SU-DHL-6 (cell line): ENCODE data around the gene TNNI2.

Experiments used
- H2AFZ ChIP-seq: fragments of 200-600 bp; sonication (generic); 2 replicates; pipeline ENCODE4 v1.6.1; 2014; ENCODE audit warnings: low read depth, mild to moderate bottlenecking, moderate library complexity, mixed read lengths, antibody characterized with exemption, low read length; ENCODE audit not compliant: severe bottlenecking
- H3F3A ChIP-seq: fragments of 200-600 bp; shearing (Covaris generic); 2 replicates; pipeline ENCODE4 v1.6.0; 2016; ENCODE audit warnings: antibody characterized with exemption, mild to moderate bottlenecking; ENCODE audit not compliant: insufficient read depth
- H3K27ac ChIP-seq: fragments of 200-600 bp; sonication (generic); 2 replicates; pipeline ENCODE4 v1.5.1; 2016; ENCODE audit warnings: low read depth, mild to moderate bottlenecking, low read length, moderate library complexity, mixed read lengths
- H3K27me3 ChIP-seq: fragments of 200-600 bp; sonication (generic), shearing (Covaris generic); 2 replicates; pipeline ENCODE4 v1.6.0; 2014; ENCODE audit warnings: mild to moderate bottlenecking, low read length
- H3K36me3 ChIP-seq: fragments of 200-600 bp; sonication (generic); 2 replicates; pipeline ENCODE4 v1.6.1; 2014; ENCODE audit warnings: mild to moderate bottlenecking, low read length, mixed read lengths
- H3K4me2 ChIP-seq: fragments of 300-600, 200-600 bp; shearing (Covaris generic), sonication (generic); 2 replicates; pipeline ENCODE4 v1.6.0; 2014; ENCODE audit warnings: low read length, low read depth, mild to moderate bottlenecking; ENCODE audit not compliant: poor library complexity, severe bottlenecking
- H3K4me3 ChIP-seq: fragments of 200-600 bp; sonication (generic); 2 replicates; pipeline ENCODE4 v1.5.1; 2014; ENCODE audit warnings: antibody characterized with exemption, low read length, mild to moderate bottlenecking, mixed read lengths; ENCODE audit not compliant: insufficient read depth, poor library complexity, severe bottlenecking
- H3K79me2 ChIP-seq: fragments of 200-600 bp; sonication (generic); 2 replicates; pipeline ENCODE4 v1.6.1; 2014; ENCODE audit warnings: mild to moderate bottlenecking, low read length, moderate library complexity; ENCODE audit not compliant: insufficient read depth
- H3K9ac ChIP-seq: fragments of 200-600 bp; sonication (generic); 2 replicates; pipeline ENCODE4 v1.7.0; 2014; ENCODE audit warnings: mild to moderate bottlenecking, low read length
- H3K9me2 ChIP-seq: fragments of 200-600 bp; sonication (generic); replicated peaks from 2 replicates; pipeline ENCODE4 v1.6.1; 2014; ENCODE audit warnings: low read length; ENCODE audit not compliant: insufficient read depth
- H3K9me3 ChIP-seq: fragments of 200-600 bp; sonication (generic); 2 replicates; pipeline ENCODE4 v1.6.1; 2014; ENCODE audit warnings: low read length, mixed read lengths; ENCODE audit not compliant: insufficient read depth
- H4K20me1 ChIP-seq: fragments of 200-600 bp; sonication (generic); 2 replicates; pipeline ENCODE4 v1.6.1; 2014; ENCODE audit warnings: low read depth, mild to moderate bottlenecking, antibody characterized with exemption, low read length, moderate library complexity, mixed read lengths
- EZH2phosphoT487 ChIP-seq: fragments of 200-600 bp; sonication (generic), shearing (Covaris generic); conservative IDR thresholded peaks from 2 replicates; pipeline ENCODE4 v1.6.1; 2018; ENCODE audit warnings: mild to moderate bottlenecking, antibody characterized with exemption, low read length, moderate library complexity, mixed read lengths
- TF ChIP-seq, protein P1 (sequence below): fragments of 200-600 bp; sonication (generic); IDR thresholded peaks from one replicate; pipeline ENCODE4 v1.5.1; 2017; ENCODE audit warnings: antibody characterized with exemption, mild to moderate bottlenecking, low read length, moderate library complexity; ENCODE audit not compliant: insufficient read depth, poor library complexity, severe bottlenecking

TNNI2 gene

DNA sequence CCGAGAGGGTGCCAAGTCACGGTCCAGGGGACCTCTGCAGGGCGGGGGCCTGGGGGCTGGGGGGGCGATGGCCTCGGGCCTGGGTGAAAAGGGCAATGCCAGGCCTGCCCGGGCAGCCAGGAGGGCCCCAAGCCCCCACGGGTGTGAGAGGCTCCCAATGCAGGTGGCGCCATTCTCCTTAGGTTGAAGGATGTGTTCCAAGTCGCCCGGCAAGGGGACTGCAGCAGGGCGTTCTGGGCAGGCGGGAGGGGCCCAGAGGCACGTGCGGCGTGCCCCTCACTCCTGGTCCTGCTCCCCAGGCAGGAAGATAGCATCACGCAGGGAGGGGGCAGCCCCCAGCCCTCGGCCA, 730 bp upstream of the TNNI2 start:
- H4K20me1 ChIP-seq: no peaks in the 10 kb centered on the region
- H3K27me3 ChIP-seq: no peaks in the 10 kb centered on the region
- no peak overlapping the region for H3K4me2 ChIP-seq
- H3K36me3 ChIP-seq: no peaks in the 10 kb centered on the region
- H3K9me3 ChIP-seq: no peaks in the 10 kb centered on the region
- no peak overlapping the region; the same call in 1 of the 2 replicates for H3K9ac ChIP-seq
- H3K27ac ChIP-seq: no peak overlapping the region
- TF ChIP-seq EZH2phosphoT487: no peak
- TF ChIP-seq, protein P1, sequence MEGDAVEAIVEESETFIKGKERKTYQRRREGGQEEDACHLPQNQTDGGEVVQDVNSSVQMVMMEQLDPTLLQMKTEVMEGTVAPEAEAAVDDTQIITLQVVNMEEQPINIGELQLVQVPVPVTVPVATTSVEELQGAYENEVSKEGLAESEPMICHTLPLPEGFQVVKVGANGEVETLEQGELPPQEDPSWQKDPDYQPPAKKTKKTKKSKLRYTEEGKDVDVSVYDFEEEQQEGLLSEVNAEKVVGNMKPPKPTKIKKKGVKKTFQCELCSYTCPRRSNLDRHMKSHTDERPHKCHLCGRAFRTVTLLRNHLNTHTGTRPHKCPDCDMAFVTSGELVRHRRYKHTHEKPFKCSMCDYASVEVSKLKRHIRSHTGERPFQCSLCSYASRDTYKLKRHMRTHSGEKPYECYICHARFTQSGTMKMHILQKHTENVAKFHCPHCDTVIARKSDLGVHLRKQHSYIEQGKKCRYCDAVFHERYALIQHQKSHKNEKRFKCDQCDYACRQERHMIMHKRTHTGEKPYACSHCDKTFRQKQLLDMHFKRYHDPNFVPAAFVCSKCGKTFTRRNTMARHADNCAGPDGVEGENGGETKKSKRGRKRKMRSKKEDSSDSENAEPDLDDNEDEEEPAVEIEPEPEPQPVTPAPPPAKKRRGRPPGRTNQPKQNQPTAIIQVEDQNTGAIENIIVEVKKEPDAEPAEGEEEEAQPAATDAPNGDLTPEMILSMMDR: no peak
- no peaks in the 10 kb centered on the region for H3K79me2 ChIP-seq
- H2AFZ ChIP-seq: no peak overlapping the region
- H3K9me2 ChIP-seq: no peaks in the 10 kb centered on the region
- H3K4me3 ChIP-seq: no peak overlapping the region
- no peaks in the 10 kb centered on the region for H3F3A ChIP-seq

DNA sequence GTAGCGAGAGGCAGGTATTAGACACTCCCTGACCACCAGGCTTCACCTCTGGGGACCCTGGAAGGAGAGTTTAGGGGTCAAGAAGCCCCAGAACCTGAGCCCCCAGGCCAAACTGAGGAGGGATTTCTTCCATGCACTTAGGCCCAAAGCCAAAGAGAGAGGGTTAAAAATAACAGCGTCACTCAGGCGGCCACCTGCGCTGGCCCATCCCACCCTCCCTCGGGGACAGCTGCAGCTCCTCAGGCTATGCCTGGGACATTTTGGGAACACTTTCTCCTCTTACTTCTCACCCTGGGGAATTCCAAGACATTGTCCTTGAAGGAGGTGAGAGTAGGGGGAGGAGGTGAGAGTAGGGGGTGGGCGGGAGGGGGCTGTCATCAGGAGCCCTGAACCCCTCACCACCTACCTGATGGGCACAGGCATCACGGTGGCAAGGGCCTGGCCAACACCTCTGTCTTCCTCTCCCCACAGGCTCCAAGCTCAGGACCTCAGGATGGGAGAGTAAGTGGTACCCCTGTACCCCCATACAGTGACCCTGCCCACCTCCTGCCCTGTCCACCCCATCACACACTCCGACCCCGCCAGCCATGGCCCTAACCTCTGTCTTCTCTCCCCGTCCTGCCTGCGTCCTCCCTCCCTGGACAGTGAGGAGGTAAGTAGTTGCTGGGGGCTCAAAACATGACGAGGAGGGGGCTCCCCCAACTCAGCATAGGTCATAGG, 583 bp downstream of the TNNI2 start:
- Histone ChIP-seq H3K79me2 (no peaks in the 10 kb centered on the region), H4K20me1 (no peaks in the 10 kb centered on the region), H3K9me3 (no peaks in the 10 kb centered on the region), H3K36me3 (no peaks in the 10 kb centered on the region), H3K27me3 (no peaks in the 10 kb centered on the region), H3K27ac (peak overlapping the region; percentile 64; the same call in 1 of the 2 replicates), H3F3A (no peaks in the 10 kb centered on the region), H3K9ac (no peak overlapping the region), H3K9me2 (no peaks in the 10 kb centered on the region), H3K4me2 (peak overlapping the region; percentile 32), H3K4me3 (no peak overlapping the region), H2AFZ (no peak overlapping the region)
- TF ChIP-seq, protein P1: no peak
- TF ChIP-seq EZH2phosphoT487: no peak

DNA sequence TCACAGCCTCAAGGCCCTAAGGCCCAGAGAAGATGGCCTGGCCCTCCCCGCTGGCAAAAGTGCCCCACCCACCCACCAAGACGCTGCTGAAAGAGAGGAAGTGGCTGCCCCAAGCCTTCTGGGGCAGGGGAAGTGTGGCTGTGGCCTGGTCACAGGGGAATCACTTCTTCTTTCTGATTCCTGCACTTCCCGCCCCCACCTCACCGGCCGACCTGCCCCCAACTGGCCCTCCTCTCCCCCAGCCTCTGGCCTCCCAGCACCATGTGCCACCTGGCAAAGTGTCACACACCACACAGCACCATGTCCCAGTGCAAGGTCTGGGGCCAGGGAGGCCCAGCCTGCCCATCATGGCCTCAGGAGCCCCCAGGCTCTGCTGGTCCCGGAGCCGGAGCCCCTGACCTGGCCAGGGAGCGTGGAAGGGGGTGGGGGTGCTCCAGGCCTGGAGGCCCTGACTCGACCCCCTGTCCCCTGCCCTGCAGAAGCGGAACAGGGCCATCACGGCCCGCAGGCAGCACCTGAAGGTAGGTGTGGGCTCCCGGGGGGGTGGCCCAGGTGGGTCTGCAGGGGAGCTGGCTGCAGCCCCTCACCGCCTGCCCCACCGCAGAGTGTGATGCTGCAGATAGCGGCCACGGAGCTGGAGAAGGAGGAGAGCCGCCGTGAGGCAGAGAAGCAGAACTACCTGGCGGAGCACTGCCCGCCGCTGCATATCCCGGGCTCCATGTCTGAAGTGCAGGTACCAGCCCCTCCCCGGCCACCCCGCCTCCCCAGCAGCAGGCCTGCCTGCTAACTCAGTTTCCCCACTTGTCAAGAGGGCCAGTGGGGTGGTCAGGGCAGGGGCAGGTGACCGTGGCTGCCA, 1.4 kb downstream of the TNNI2 start:
- Histone ChIP-seq H3K79me2 (no peaks in the 10 kb centered on the region), H3K27me3 (no peaks in the 10 kb centered on the region), H3K9ac (peak overlapping the region; percentile 31), H3K9me3 (no peaks in the 10 kb centered on the region), H4K20me1 (no peaks in the 10 kb centered on the region), H3K4me3 (no peak overlapping the region), H3K36me3 (no peaks in the 10 kb centered on the region), H3K27ac (peak overlapping the region; percentile 64), H3K9me2 (no peaks in the 10 kb centered on the region), H3F3A (no peaks in the 10 kb centered on the region), H2AFZ (no peak overlapping the region), H3K4me2 (peak overlapping the region; percentile 32)
- TF ChIP-seq, protein P1: peak; percentile 12
- no peak for TF ChIP-seq EZH2phosphoT487
